GM18909 (cell line): ENCODE measurements around the gene CYP1B1.
"Not testable (repeated sequence)": the region's sequence is repeated elsewhere in the genome, so short reads cannot be mapped to it uniquely, and the experiment has no call there.

ENCODE experiments used
- ATAC-seq: cut with Tn5 transposase; IDR thresholded peaks from one replicate; pipeline ENCODE4 v1.9.1; 2021; ENCODE audit warnings: mild to moderate bottlenecking; ENCODE audit not compliant: unreplicated experiment, poor library complexity

The CYP1B1 gene

DNA sequence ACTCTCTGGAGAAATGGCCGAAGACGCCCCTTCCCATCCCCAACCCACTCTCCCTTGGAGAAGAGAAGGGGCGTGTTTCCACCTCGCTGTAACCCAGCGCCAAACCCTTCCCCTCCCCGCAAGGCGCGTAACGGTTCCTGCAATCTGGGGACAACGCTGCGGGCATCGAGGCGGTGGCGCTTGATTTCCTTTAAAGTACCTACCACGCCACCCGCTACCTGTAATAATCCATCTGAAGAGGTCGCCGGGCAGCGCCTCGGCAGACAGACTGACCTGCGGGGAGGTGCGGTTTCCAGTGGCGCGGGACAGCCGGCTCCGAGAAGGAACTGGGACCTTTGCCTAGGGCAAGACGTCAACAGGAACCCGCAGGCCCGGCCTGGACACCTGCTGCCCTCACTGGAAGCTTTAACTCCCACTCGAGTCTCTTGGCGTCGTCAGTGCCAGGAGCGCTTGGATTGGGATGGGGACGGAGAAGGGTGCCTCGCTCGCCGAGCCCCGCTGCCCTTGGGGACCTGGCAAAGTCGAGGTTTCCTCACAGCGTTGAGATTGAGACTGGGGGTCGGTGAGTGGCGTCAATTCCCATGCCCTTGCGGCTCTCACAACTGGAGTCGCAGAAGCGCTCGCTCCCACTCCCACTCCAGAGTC lies at the start of gene CYP1B1:
CYP1B1 (minus strand) TSS at position 645 of the 645 bp plus-strand sequence. CDS start 763 bp downstream, outside the sequence.
- ATAC-seq: peak; percentile 2

DNA sequence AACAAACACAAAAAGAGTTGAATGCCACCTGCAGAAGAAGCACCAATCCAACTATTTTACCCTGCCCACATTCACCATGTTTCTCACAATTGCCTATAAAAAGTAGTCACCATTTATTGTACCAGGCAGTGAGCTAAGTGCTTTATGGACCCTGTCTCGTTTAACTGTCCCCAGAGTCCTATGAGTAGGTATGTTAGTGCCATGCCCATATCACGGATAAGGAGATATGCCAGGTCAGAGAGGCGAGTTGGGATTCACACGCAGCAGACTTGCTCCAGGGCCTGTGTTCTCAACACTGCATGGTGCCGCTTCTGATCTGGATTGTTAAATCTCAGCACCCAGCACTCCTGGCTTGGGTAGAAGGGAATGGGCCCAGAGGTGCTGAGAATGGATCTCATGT lies 49.1 kb upstream of the CYP1B1 start:
- ATAC-seq: no peak

DNA sequence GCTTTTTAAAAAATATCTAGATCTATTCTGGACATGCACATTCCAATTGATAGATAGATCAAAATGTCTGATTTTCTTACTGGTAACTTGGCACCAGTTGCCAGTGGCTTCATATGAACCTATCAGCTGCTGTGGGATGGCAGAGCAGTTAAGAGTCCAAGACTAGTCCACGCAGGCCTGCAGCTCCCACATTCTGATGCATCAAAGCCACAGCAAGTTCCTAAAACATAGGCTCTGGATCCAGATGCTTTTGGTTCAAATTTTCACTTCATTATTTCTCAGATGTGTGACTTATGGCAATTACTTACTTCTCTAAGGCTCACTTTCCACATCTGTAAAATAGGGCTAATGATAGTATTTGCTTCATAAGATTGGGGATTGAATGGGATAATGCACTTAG lies 48.0 kb upstream of the CYP1B1 start:
- ATAC-seq: no peak

DNA sequence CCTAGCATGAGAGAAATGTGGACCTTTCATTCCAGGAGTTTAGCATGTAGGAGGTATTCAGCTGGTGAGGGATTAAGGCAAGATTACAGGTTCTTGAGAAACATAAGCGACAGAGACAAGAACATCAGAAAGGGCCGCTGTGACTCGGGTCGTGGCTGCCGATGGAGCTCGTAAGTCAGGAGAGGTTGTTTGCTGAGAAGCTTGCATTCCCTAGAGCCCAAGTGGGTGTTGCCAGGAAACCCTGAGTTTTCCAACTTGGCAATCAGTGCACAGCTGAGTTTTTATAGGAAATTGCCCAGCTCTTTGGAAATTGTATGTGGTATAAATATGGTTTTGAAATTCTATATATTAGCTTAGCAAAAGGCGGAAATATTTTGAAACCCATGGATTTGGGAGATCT lies 46.4 kb upstream of the CYP1B1 start:
- no peak for ATAC-seq

DNA sequence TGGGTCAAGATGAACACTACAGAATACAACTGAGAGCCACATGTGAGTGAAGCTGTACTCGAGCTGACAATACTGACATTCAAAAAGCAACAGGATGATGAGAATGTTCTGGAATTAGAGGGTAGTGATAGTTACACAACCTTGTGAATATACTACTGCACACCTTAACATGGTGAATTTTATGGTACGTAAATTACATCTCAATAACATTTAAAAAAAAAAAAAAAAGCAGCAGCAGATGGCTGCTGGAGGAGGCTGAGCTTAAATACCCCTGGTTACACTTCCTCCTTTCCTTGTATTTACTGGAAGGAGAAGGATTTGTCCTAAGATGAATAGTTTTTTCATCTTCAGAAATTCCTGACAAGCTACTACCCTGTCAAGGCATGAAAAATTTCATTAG lies 45.5 kb upstream of the CYP1B1 start:
- no peak for ATAC-seq

DNA sequence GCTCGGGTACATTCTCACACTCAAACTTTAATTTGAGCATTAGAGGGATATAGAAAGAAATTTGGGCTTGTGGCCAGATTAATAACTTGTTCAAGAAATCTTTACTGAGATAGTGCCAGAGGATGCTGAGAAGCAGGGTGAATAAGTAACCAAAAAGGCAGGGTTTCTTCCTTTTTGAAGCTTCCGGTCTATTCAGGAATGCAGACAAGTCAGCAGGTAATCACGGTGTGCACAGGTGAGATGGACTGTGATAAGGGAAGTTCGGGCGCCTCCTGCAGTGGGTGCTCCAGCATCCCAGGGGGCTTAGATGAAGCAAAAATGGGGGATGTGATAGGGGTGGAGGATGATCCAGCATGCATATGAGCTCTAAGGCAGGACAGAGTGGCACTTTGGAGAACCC lies 44.9 kb upstream of the CYP1B1 start:
- no peak for ATAC-seq

DNA sequence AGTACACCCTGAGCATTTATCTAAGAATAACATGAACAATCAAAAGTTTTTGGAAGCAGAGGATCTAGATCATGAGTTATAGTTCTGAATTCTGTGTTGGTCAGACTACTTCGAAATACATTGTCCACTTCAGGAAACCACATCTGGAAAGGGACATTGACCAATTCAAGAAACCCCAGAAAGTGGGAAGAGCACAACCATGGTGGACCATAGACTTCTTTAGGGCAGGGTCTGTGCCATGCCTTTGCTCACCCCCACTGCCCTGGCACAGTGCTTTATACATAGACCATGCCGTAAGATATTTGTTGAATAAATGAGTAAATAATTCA lies 44.3 kb upstream of the CYP1B1 start:
- no peak for ATAC-seq

DNA sequence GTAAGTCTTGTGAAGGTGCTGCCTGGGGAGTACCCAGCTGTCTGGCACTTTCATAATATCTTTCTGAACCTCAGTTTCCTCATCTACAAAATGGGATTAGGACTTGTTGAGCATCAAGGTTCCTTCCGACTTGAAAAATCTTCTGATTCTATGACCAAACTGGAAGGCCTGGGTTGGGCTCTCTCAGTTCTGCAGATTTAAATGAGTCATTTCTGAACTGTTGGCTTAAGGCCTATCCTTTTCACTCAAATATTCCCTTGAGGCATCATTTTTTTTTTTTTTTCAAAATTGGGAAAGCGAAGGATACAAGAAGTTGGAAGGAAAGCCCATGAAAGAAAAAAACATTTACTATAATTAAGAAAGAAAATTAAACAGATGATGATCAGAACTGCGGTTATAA lies 40.8 kb upstream of the CYP1B1 start:
- ATAC-seq: no peak

DNA sequence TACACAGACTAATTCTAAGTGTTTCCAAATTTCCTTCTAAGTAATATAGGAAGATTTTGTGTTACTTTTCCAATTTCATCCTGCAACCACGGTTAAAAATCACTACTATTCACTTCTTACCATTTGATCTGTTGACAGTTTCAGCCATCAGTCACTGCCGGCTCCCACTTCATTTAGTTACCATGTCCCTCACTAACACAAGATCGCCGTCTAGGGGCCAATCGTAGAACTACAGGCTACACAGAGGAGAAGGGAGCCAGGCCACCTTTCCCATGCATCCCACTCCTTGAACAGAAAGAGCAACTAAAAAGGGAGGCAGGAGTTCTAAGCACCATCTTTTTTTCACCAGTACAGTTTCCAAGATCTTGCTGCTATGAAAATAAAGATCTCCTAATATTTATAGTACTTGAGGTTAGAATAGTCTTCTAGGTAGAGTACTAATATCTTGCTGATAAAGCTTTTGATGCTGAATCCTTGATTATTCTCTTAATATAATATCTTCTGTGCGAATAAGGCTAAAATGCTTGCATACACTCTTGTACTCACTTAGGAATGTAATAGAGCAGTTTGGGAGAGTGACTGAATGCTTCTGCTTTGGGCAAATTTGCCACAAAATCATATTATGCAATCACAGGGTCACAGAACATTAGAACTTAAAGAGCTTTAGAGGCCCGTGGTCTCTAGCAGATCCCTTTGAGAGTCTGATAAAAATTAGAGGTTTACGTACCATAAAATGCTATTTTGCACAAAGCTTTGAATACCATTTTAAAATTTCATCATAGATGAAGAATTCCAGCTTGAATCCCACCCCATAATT lies 39.5 kb upstream of the CYP1B1 start:
- ATAC-seq: peak; percentile 58

DNA sequence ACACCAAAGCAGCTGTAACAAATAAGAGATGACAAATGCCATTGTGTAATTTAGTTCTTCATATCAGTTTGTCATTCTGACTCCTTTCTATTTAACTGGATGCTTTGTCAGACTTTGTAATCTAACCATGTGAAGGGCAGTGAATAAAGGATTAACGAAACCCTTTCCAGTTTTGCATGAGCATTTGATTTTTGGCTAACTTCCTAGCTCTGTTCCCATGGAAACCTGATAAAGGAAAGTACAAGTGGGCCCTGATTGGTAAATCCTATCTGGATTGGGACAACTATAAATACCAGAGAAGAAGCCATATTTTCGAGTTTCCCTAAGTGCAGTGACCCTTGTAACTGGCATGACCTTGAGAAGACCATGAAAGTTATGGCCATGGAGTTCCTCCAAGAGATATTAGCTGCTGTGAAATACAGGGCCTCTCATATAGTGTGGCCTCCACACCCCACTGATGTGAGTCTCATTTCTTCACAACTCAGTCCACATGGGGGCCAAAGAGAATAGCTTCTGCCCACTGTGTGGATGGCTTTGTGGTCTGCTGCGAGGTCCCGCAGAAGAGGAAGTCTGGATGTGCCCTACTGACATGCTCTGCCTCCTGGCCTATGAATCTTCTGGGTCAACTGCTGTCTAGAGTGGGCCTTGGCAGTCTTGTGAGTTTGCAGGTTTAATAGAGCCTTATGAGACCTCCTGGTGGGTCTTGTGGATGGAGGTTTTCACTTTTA lies 38.2 kb upstream of the CYP1B1 start:
- ATAC-seq: no peak

DNA sequence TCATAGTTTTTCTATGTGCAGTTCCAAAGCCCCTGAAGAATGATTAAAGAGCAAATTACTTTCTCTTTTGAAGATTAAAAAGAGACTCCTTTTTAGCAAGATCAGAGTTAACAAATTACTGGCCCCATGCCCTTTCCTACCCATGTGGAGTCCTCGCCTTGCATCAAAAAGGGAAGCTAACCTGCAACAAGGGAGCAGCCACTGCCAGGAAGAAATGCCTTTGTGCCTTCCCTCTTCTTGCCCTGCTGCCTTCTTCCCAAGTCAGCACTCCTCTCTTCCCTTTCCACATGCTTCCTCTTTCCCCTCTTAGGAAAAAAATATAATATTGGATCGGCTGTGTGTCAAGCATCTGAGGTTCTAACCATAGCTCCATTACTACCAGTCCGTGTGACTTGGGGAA lies 37.1 kb upstream of the CYP1B1 start:
- ATAC-seq: no peak

DNA sequence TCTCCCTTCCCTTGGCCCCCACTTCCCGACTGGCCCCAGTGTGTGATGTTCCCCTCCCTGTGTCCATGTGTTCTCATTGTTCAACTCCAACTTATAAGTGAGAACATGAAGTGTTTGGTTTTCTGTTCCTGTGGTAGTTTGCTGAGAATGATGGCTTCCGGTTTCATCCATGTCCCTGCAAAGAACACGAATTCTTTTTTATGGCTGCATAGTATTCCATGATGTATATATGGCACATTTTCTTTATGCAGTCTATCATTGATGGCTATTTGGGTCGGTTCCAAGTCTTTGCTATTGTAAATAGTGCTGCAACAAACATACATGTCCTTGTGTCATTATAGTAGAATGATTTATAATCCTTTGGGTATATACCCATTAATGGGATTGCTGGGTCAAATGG lies 35.4 kb upstream of the CYP1B1 start:
- not testable (repeated sequence) for ATAC-seq

DNA sequence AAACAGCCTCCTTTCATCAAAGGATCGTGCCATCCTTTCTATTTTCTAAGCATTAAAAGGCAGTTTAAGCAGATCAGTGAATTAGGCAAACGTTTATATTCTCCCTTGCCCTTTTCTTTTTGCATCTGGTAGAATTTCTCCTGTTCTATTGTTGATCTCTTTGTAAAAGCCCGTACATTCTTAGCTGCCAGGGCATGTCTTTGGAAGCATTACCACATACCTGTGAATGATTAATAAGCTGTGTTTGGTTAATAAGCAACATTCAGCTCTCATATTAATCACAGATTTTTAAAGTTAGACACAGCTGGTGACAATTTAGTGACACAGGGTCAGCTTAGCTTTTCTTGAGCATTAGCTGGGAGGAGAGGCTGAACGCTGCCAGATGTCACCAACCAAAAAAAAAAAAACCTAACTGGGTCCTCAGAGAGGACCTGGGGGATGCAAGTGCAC lies 33.8 kb upstream of the CYP1B1 start:
- ATAC-seq: peak; percentile 68

DNA sequence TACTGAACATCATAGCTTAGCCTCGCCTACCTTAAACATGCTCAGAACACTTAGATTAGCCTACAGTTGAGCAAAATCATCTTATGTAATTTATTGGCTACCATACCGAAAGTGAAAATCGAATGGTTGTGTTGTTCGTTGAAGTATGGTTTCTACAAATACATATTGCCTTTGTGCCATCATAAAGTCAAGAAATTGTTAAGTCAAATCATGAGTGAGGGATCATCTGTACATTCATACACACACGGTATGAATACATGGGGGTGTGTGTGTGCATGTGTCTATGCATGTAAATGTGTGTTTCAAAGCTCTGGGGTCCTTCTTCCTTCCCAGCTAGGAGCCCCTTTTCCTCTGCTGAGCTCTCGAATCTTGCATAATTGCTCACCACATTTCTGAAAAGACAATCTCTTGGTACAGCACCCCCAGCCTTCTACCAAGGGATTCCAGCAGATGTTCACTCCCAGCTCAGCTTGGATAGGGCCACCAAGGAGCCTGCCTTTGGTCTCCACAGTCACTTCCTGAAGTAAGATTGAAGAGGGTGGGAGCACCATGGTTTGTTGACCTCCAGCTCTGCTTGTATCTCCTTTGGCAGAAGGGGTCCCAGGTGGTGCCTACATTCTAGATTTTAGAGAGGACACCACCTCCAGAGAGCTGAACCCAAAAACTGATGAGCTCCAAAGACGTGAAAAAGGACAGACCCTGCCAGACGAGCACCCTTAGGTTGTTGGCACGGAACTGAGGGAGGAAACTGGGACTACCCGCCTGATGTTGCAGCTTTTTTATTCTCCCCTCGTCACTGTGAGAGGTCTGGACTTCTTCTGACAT lies 33.2 kb upstream of the CYP1B1 start:
- peak; percentile 44 for ATAC-seq

DNA sequence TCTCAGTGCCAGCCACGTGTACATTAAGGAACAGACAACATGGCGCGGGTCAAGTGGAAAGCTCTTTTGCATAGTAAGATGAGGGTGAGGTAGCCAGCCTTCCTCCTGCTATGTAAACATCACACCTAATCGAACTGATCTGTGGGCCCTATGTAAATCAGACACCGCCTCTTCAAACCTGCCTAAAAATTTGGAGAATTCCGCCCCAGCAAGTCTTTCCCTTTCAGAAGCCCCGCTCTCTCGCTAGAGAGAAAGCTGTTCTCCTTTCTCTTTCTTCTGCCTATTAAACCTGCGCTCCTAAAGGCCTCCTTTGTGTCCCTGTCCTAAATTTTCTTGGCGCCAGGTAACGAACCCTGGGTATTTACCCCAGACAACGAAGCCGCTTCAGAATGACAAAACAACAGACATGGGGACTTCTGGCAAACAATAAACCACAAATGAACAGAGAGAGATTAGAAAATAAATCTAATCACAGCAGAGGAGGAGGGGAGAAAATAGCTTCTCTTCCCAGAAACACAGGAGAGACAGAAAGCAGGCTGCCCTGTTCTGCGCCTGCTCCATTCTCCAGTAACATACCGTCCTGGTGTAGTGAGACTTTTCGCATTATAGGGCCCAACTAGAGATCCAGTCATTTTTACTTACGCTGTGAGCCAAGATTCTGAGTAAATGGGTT lies 31.9 kb upstream of the CYP1B1 start:
- no peak for ATAC-seq

DNA sequence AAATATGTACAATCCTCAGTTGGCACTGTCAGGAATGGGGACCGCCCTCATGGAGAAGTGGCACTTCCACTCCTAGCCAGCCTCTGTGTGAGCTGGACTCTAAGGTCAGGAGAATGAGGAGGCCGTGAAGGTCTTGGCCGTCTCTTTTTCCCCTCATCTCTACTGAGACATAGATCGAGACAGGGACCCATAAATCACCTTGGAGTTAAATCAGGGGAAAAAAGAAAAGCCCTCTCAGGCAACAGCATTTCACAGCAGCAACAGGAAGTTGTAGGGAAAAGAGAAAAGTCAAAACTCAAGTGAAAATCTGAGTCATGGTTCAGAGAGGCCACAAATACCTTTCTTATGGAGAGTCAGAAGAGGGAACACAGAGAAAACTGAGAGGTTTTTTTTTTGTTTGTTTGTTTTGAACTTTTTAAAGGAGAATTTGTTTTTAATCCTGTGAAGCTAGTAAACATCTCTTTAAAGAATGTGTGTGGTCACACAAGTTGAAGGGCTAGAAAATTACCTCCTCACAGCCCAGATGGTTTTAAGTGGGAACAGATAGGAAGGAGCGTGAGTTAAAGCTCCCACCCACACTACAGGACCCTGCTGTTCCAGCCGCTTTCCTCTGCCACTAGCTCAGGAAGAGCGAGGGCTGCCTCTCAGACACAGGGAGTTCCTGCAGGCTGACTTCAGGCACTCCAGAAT lies 30.6 kb upstream of the CYP1B1 start:
- ATAC-seq: no peak

DNA sequence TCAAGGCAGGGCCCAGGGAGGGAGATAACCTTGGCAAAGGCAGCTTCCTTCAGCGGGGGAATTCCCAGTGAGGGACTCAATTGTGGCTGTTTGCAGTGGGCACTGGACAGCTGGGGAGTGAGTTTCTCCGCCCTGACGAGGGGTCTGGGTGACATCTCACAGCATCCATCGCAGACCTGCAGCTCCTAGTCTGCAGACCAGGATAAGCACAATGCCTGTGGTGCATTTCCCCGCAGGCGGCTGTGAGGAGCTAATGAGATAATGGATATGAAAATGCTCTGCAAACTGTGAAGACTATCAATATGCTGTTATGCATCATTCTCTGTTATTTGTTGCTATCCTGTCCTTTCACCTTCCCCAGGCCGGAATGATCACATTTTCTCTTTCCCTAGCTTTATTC lies 30.0 kb upstream of the CYP1B1 start:
- ATAC-seq: no peak

DNA sequence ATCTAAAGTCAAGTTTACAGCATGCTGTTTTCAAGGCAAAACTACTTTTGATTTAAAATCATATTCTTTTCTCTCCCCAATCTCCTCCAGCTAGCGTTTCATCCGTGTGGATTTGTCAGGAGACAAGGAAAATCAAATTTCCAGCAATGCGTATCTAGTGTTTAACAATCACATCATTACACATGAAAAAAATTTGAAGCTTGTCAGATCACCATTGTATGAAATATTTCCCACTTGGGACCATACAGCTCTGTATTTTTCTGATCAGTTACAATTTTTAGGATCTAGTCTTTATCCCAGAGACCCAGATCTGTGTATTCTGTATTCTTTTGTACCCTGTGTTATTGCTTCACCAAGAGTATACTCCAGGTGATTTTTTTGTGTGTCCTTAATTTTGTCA lies 28.6 kb upstream of the CYP1B1 start:
- ATAC-seq: no peak

DNA sequence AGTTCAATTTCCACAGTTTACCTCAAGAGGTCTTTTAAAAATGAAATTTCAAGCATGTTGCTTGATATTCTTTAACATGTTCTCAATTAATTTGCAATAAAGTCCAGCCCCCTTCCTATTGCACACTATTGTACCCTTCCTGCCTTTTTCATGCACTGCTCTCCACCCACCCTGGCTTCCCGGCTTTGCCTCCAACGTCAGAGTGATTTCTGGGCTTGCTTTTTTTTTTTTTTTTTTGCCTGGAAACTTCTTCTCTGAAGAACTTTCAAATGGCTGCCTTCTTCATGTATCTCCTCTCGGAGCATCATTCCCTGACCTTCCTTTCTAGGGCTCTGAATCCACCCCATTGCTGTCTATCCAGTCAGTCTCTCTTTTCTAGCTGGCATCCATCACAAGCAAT lies 24.4 kb upstream of the CYP1B1 start:
- no peak for ATAC-seq
